Smooth muscle cell (in vitro differentiated cells): ENCODE measurements around the gene ARHGDIG. TPM values are rescaled to one million over a fixed set of nuclear protein-coding genes. Genes with fewer than 3 reads are reported as not detected.

Experiments used
- DNase-seq: peaks from one replicate; lab custom pipeline; 2025; ENCODE audit not compliant: unreplicated experiment; lab: John Stamatoyannopoulos, UW
- H2AFZ ChIP-seq: fragments of 200-600 bp; sonication (generic); 2 replicates; pipeline ENCODE4 v1.6.0; 2016; ENCODE audit warnings: antibody characterized with exemption, low read depth, mild to moderate bottlenecking
- H3F3A ChIP-seq: fragments of 200-600 bp; sonication (generic); 2 replicates; pipeline ENCODE4 v1.6.0; 2017; ENCODE audit warnings: antibody characterized with exemption, low read depth
- H3K27ac ChIP-seq: fragments of 200-600 bp; sonication (generic); 2 replicates; pipeline ENCODE4 v1.5.1; 2016; ENCODE audit warnings: low read depth, mild to moderate bottlenecking
- H3K27me3 ChIP-seq: fragments of 200-600 bp; sonication (generic); 2 replicates; pipeline ENCODE4 v1.6.1; 2016; ENCODE audit warnings: low read depth, mild to moderate bottlenecking
- H3K36me3 ChIP-seq: fragments of 200-600 bp; sonication (generic); 2 replicates; pipeline ENCODE4 v1.5.1; 2016; ENCODE audit warnings: low read depth
- H3K4me1 ChIP-seq: fragments of 200-600 bp; sonication (generic); 2 replicates; pipeline ENCODE4 v1.5.1; 2016; ENCODE audit warnings: low read depth
- H3K4me2 ChIP-seq: fragments of 200-600 bp; sonication (generic); 2 replicates; pipeline ENCODE4 v1.6.0; 2016; ENCODE audit warnings: mild to moderate bottlenecking
- H3K4me3 ChIP-seq: fragments of 200-600 bp; sonication (generic); 2 replicates; pipeline ENCODE4 v1.5.1; 2016; ENCODE audit warnings: mild to moderate bottlenecking
- H3K79me2 ChIP-seq: fragments of 200-600 bp; sonication (generic); 2 replicates; pipeline ENCODE4 v1.6.0; 2016; ENCODE audit warnings: low read depth, mild to moderate bottlenecking
- H3K9ac ChIP-seq: fragments of 200-600 bp; sonication (generic); 2 replicates; pipeline ENCODE4 v1.6.0; 2016; ENCODE audit warnings: low read depth
- H3K9me3 ChIP-seq: fragments of 200-600 bp; sonication (generic); replicated peaks from 2 replicates; pipeline ENCODE4 v1.5.1; 2016; ENCODE audit warnings: low read depth
- H4K20me1 ChIP-seq: fragments of 200-600 bp; sonication (generic); 2 replicates; pipeline ENCODE4 v1.6.0; 2016; ENCODE audit warnings: low read depth
- WGBS: methylation state at CpG from one replicate; pipeline ENCODE4 v1.1.7; 2016; ENCODE audit warnings: low lambda C conversion rate; 5-methylcytosine and 5-hydroxymethylcytosine counted together
- polyA plus RNA-seq: library from polyadenylated mRNA; unstranded; fragments of >200 nt; fragmentation: Nextera tagmentation; extraction: Ambion mirVana; gene quantifications from 2 replicates; pipeline ENCODE4 v1.2.1, GENCODE V29; 2016
- total RNA-seq: library from RNA; depleted of rRNA; stranded (reverse); fragments of >200 nt; gene quantifications from 2 replicates; pipeline ENCODE4 v1.2.3, GENCODE V29; 2014
- TF ChIP-seq, protein P1 (sequence below): fragments of 200-600 bp; sonication (generic); IDR thresholded peaks from 2 replicates; pipeline ENCODE4 v1.5.1; 2017; ENCODE audit warnings: borderline replicate concordance, mild to moderate bottlenecking, antibody characterized with exemption; ENCODE audit not compliant: insufficient read depth, poor library complexity, severe bottlenecking

Gene ARHGDIG
- total and polyA plus RNA-seq, 2 experiments from 2014 or later = 0.58 to 2.9 TPM

DNA sequence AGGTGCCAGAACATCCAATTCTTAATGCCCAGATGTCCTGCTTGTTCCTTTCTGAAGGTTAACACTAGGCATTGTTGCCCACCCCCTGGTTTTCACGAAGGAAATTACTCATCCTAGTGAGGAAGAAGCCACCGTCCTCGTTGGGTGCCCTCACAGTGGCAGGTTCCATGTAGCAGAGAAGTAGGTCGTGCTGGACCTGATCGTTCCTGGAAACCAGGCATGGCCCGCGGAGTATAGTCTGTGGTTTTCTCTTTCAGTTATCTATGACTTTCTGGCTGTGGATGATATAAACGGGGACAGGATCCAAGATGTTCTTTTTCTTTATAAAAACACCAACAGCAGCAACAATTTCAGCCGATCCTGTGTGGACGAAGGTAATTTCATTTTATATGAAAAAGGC is 21.2 kb upstream of the ARHGDIG start:
- Histone ChIP-seq H3K36me3 (no peaks in the 10 kb centered on the region), H3K9ac (no peak overlapping the region), H3K4me3 (no peak overlapping the region), H3K4me2 (no peak overlapping the region), H2AFZ (no peak overlapping the region), H3K27ac (no peak overlapping the region), H3K79me2 (no peaks in the 10 kb centered on the region), H3K27me3 (no peaks in the 10 kb centered on the region), H3F3A (no peaks in the 10 kb centered on the region), H4K20me1 (no peaks in the 10 kb centered on the region), H3K4me1 (no peaks in the 10 kb centered on the region), H3K9me3 (no peaks in the 10 kb centered on the region)
- DNase-seq = no peak
- WGBS = 96% methylated on average over 10 of the region's 10 CpGs
- TF ChIP-seq, protein P1, sequence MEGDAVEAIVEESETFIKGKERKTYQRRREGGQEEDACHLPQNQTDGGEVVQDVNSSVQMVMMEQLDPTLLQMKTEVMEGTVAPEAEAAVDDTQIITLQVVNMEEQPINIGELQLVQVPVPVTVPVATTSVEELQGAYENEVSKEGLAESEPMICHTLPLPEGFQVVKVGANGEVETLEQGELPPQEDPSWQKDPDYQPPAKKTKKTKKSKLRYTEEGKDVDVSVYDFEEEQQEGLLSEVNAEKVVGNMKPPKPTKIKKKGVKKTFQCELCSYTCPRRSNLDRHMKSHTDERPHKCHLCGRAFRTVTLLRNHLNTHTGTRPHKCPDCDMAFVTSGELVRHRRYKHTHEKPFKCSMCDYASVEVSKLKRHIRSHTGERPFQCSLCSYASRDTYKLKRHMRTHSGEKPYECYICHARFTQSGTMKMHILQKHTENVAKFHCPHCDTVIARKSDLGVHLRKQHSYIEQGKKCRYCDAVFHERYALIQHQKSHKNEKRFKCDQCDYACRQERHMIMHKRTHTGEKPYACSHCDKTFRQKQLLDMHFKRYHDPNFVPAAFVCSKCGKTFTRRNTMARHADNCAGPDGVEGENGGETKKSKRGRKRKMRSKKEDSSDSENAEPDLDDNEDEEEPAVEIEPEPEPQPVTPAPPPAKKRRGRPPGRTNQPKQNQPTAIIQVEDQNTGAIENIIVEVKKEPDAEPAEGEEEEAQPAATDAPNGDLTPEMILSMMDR = no peak

DNA sequence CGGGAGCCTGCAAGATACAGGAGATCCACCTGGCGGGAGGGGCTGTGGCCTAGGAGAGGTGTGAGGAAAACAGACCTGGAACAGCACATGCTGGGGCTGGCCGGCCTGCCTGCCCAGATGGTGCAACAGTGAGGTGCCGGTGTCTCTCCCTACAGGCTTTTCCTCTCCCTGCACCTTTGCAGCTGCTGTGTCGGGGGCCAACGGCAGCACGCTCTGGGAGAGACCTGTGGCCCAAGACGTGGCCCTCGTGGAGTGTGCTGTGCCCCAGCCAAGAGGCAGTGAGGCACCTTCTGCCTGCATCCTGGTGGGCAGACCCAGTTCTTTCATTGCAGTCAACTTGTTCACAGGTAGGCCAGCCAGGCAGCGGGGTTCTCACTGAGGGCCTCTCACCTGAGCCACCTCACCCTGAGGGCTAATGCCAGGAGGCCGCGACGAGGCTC is 20.6 kb upstream of the ARHGDIG start:
- no peaks in the 10 kb centered on the region for H3K79me2 ChIP-seq
- H3K4me3 ChIP-seq = no peak overlapping the region
- H3K27ac ChIP-seq = no peak overlapping the region
- no peak overlapping the region for H3K4me2 ChIP-seq
- TF ChIP-seq, protein P1 = no peak
- H3F3A ChIP-seq = no peaks in the 10 kb centered on the region
- no peaks in the 10 kb centered on the region for H3K4me1 ChIP-seq
- 97% methylated on average over 11 of the region's 13 CpGs for WGBS
- H3K36me3 ChIP-seq = no peaks in the 10 kb centered on the region
- H2AFZ ChIP-seq = no peak overlapping the region
- no peaks in the 10 kb centered on the region for H4K20me1 ChIP-seq
- no peak overlapping the region for H3K9ac ChIP-seq
- no peak for DNase-seq
- no peaks in the 10 kb centered on the region for H3K27me3 ChIP-seq
- no peaks in the 10 kb centered on the region for H3K9me3 ChIP-seq

DNA sequence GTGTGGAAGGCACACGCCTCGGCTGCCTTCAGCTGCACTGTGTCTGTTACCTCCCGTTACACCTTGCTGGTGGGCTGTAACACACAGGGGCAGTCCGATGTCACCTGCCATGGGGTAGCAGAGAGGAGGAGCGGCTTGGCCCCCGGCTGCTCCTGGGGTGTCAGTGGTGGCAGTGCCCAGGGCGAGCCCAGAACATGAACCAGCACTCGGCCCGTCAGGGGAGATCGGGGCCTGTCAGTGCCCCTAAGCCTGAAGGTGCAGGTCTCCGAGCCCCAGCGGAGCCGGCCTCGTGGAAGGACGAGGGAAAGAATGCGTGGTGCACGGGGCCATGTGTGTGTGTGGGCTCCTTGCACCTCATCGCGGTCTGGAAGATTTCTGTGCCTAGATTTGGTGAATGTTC is 20.1 kb upstream of the ARHGDIG start:
- Histone ChIP-seq H3K36me3 (no peaks in the 10 kb centered on the region), H4K20me1 (no peaks in the 10 kb centered on the region), H3K27me3 (no peaks in the 10 kb centered on the region), H3K79me2 (no peaks in the 10 kb centered on the region), H3K4me2 (no peak overlapping the region), H3K4me3 (no peak overlapping the region), H3F3A (no peaks in the 10 kb centered on the region), H3K9ac (no peak overlapping the region), H3K27ac (no peak overlapping the region), H2AFZ (no peak overlapping the region), H3K4me1 (no peaks in the 10 kb centered on the region), H3K9me3 (no peaks in the 10 kb centered on the region)
- 96% methylated on average over 19 of the region's 19 CpGs for WGBS
- TF ChIP-seq, protein P1 = no peak
- DNase-seq = no peak

DNA sequence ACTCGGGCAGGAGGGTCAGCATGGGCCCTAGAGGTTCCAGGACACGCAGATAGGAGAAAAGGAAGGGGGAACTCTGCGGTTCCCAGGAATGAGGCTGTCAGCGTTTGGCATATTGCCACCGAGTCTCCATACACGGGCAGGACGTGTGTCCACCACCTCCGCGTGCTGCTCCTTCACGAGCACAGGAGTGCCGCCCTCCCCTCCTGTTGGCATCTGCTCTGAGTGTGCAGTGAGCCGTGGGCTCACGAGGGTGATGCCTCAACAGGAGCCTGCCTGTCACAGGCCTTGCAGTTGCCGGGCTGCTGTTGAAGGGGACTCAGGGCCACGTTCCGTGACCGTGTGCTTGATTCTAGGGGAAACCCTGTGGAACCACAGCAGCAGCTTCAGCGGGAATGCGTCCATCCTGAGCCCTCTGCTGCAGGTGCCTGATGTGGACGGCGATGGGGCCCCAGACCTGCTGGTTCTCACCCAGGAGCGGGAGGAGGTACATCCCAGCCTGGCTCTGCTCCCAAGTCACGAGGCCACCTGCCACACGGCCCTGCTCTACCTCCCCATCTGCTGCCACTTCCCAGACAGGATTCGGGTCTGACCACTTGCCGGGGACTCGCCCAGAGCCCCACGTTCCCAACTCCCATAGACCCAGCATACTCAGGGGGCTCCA is 19.2 kb upstream of the ARHGDIG start:
- H3K4me3 ChIP-seq = no peak overlapping the region
- 96% methylated on average over 25 of the region's 28 CpGs for WGBS
- H2AFZ ChIP-seq = no peak overlapping the region
- no peaks in the 10 kb centered on the region for H3K79me2 ChIP-seq
- no peaks in the 10 kb centered on the region for H4K20me1 ChIP-seq
- no peak for DNase-seq
- H3K36me3 ChIP-seq = no peaks in the 10 kb centered on the region
- H3K27me3 ChIP-seq = no peaks in the 10 kb centered on the region
- no peak overlapping the region for H3K27ac ChIP-seq
- H3K4me1 ChIP-seq = no peaks in the 10 kb centered on the region
- no peak overlapping the region for H3K4me2 ChIP-seq
- TF ChIP-seq, protein P1 = no peak
- no peaks in the 10 kb centered on the region for H3K9me3 ChIP-seq
- H3K9ac ChIP-seq = no peak overlapping the region
- H3F3A ChIP-seq = no peaks in the 10 kb centered on the region
